Measurements from ENCODE around the gene SLC18A2. TPM values are rescaled to one million over a fixed set of nuclear protein-coding genes. Genes with fewer than 3 reads are reported as not detected.
A peak's percentile ranks its signal among the peaks of the same experiment; 100 is the strongest.

SLC18A2 gene
- total and polyA plus RNA-seq, 2 of the 8 experiments (the other 6 are each of a cell fraction or from before 2014, with no cell fraction given): 6.5 to 7.0 TPM

GRCh38 chr10:117327262-117327661, 86.3 kb downstream of the SLC18A2 start:
- Histone ChIP-seq H3K56ac (replicated peaks; ENCODE audit: insufficient read length, low read depth, low read length) (no peak overlapping the region), H3K27ac (ENCODE audit: low read depth, low read length) (no peak overlapping the region), H3K9ac (replicated peaks in 1 of 4; ENCODE audit: extremely low read depth in 1 of 4, low read depth in 3 of 4, low read length in 3 of 4) (no peak overlapping the region), H2AFZ (ENCODE audit: low read length) (no peak overlapping the region), H2BK20ac (ENCODE audit: low read length) (no peak overlapping the region), H4K5ac (ENCODE audit: insufficient read length, low read depth, low read length) (no peak overlapping the region), H2BK12ac (ENCODE audit: low read depth, low read length) (no peak overlapping the region), H3K9me3 (ENCODE audit: insufficient read depth in 2 of 2, low read depth in 1 of 2, low read length in 1 of 2) (no peaks in the 10 kb centered on the region), H3K23ac (ENCODE audit: insufficient read length) (no peak overlapping the region), H2BK120ac (replicated peaks; ENCODE audit: low read depth, low read length) (peak overlapping the region; percentile 15), H2AK5ac (ENCODE audit: low read depth, low read length) (no peak overlapping the region), H4K91ac (replicated peaks; ENCODE audit: insufficient read length, low read length) (no peak overlapping the region), H3K4me3 (ENCODE audit: extremely low read depth in 1 of 4, insufficient read depth in 2 of 4, low read depth in 3 of 4, low read length in 4 of 4) (peak overlapping the region in 1 of 4 experiments; percentile 12; a peak in 1 of 8 replicates), H3K79me1 (ENCODE audit: low read depth, low read length) (no peaks in the 10 kb centered on the region), H3K27me3 (replicated peaks in 1 of 4; ENCODE audit: control insufficient read depth in 3 of 4, extremely low read depth in 1 of 4, insufficient read depth in 3 of 4, low read length in 3 of 4) (no peaks in the 10 kb centered on the region), H4K20me1 (replicated peaks in 1 of 2; ENCODE audit: control insufficient read depth in 1 of 2, insufficient read depth in 2 of 2, low read length in 2 of 2) (peaks cover 0 to 4% of the 10 kb centered on the region in 2 experiments), H3K36me3 (ENCODE audit: control insufficient read depth in 2 of 4, insufficient read depth in 4 of 4, low read length in 3 of 4) (no peaks in the 10 kb centered on the region; a peak in 1 of 8 replicates), H2BK5ac (ENCODE audit: low read depth, low read length) (no peak overlapping the region), H3K14ac (ENCODE audit: insufficient read length) (no peak overlapping the region), H3K4me2 (ENCODE audit: insufficient read depth in 1 of 2, low read depth in 2 of 2, low read length in 2 of 2) (peak overlapping the region in 1 of 2 experiments; percentile 39; a peak in 2 of 4 replicates), H4K8ac (ENCODE audit: extremely low read depth, insufficient read depth, low read length) (no peak overlapping the region), H3K23me2 (ENCODE audit: low read depth, low read length) (no peaks in the 10 kb centered on the region), H2BK15ac (ENCODE audit: low read length) (no peak overlapping the region), H3K18ac (ENCODE audit: extremely low read depth, low read length) (no peak overlapping the region), H3K4ac (replicated peaks; ENCODE audit: insufficient read length, low read depth, low read length) (no peak overlapping the region), H3K4me1 (replicated peaks in 1 of 4; ENCODE audit: control insufficient read depth in 3 of 4, insufficient read depth in 4 of 4, low read length in 3 of 4) (peaks cover 0 to 19% (median 8%) of the 10 kb centered on the region in 4 experiments; a peak in 4 of 7 replicates), H3K79me2 (ENCODE audit: control insufficient read depth in 1 of 2, insufficient read depth in 2 of 2, low read length in 2 of 2) (peaks cover 0 to 48% of the 10 kb centered on the region in 2 experiments; a peak in 2 of 4 replicates)
- FAIRE-seq (no peak), DNase-seq (ENCODE audit: low read depth in 1 of 2, low spot score in 2 of 2) (no peak)
- ChIA-PET POLR2A (ENCODE audit: partially characterized antibody) (interaction anchor here (0.6 to 1.3 kb wide), 2 partner anchors 18 to 217 kb away, joined by 3 to 4 read pairs; no protein-coding TSS in a partner anchor), CTCF (ENCODE audit: partially characterized antibody) (interaction anchor here (1.0 to 2.8 kb wide), 5 partner anchors 8 to 110 kb away, joined by 3 to 13 read pairs (median 5); no protein-coding TSS in a partner anchor)
- TF ChIP-seq MAX (IDR thresholded peaks at IDR 0.05) (no peak), EZH2 (IDR thresholded peaks at IDR 0.05; ENCODE audit: low read depth, low read length, severe bottlenecking) (no peak), ASH2L (IDR thresholded peaks at IDR 0.05; ENCODE audit: low read length) (no peak), HDAC6 (IDR thresholded peaks at IDR 0.05; ENCODE audit: low read depth, low read length) (no peak)
